NCI-H748 (cell line): Measurements from ENCODE around the gene RPGRIP1.
A peak's percentile ranks its signal among the peaks of the same experiment; 100 is the strongest.
"Not testable (repeated sequence)": the region's sequence is repeated elsewhere in the genome, so short reads cannot be mapped to it uniquely, and the experiment has no call there.

Experiments
- DNase-seq: peaks from one replicate; lab custom pipeline; 2025; ENCODE audit not compliant: unreplicated experiment; lab: John Stamatoyannopoulos, UW

RPGRIP1 gene

GRCh38 chr14:21258005-21258888 is 21.6 kb upstream of the RPGRIP1 start:
- DNase-seq: no peak

- no peak for DNase-seq
These were observed 20.7 kb upstream of the RPGRIP1 start for GRCh38 chr14:21258889-21259787.

- DNase-seq: no peak
These were observed 18.1 kb upstream of the RPGRIP1 start for GRCh38 chr14:21261824-21262223.

- DNase-seq: no peak
These were observed 17.5 kb upstream of the RPGRIP1 start for GRCh38 chr14:21262410-21262809.

- DNase-seq: no peak
These were observed 16.4 kb upstream of the RPGRIP1 start for GRCh38 chr14:21263284-21264024.

GRCh38 chr14:21264025-21264801 is 15.7 kb upstream of the RPGRIP1 start:
- no peak for DNase-seq

GRCh38 chr14:21267431-21267845 is 12.4 kb upstream of the RPGRIP1 start:
- no peak for DNase-seq

- DNase-seq: peak; percentile 25
These were observed 11.8 kb upstream of the RPGRIP1 start for GRCh38 chr14:21267886-21268616.

- peak; percentile 65 for DNase-seq
These were observed 11.1 kb upstream of the RPGRIP1 start for GRCh38 chr14:21268617-21269251.

GRCh38 chr14:21269252-21270046 is 10.4 kb upstream of the RPGRIP1 start, which contains the start of gene HNRNPC:
Gene HNRNPC, minus strand, starts transcription at chr14:21269442. Its CDS starts 35,249 bp downstream, at chr14:21234193.
- peak; percentile 100 for DNase-seq

GRCh38 chr14:21272661-21273060 is 7.2 kb upstream of the RPGRIP1 start:
- not testable (repeated sequence) for DNase-seq

- DNase-seq: no peak
These were observed 4.5 kb upstream of the RPGRIP1 start for GRCh38 chr14:21275261-21275858.

GRCh38 chr14:21278632-21279031 is 1.3 kb upstream of the RPGRIP1 start:
- DNase-seq: no peak

- DNase-seq: not testable (repeated sequence)
These were observed 2.0 kb downstream of the RPGRIP1 start for GRCh38 chr14:21281917-21282316.

- not testable (repeated sequence) for DNase-seq
These were observed 6.6 kb downstream of the RPGRIP1 start for GRCh38 chr14:21286516-21286915.

- no peak for DNase-seq
These were observed 7.3 kb downstream of the RPGRIP1 start for GRCh38 chr14:21287168-21287567.

- DNase-seq: not testable (repeated sequence)
These were observed 14.1 kb downstream of the RPGRIP1 start for GRCh38 chr14:21294026-21294425.

- DNase-seq: no peak
These were observed 18.5 kb downstream of the RPGRIP1 start for GRCh38 chr14:21298358-21298757.
